Epidermal melanocyte (primary cell): ENCODE data around the gene A1BG.

Source experiments
- DNase-seq: peaks from one replicate; pipeline ENCODE4 v3.0.0; 2011; ENCODE audit warnings: low spot score; ENCODE audit not compliant: insufficient read length

A1BG gene

GRCh38 chr19:58296104-58296503 is 57.2 kb downstream of the A1BG start:
- DNase-seq, result no peak
